GM12878 (cell line): ENCODE results near the gene LOXL4. TPM values are rescaled to one million over a fixed set of nuclear protein-coding genes. Genes with fewer than 3 reads are reported as not detected.

ENCODE experiments used
- ATAC-seq: fragments of 200-7000 bp; cut with Tn5 transposase; 3 replicates; pipeline ENCODE4 v1.9.1; 2020; ENCODE audit warnings: mild to moderate bottlenecking, moderate library complexity
- BruUV-seq: library from RNA; stranded (reverse); fragments of 400-500 nt; replicated peaks from 2 replicates; lab custom pipeline; 2021; lab: Mats Ljungman, UMichigan
- CTCF ChIA-PET: fragments of 300-600 bp; sonication (Branson Sonifier 250); formaldehyde crosslinking; extraction: SDS; loops from one replicate; lab custom pipeline; 2021; ENCODE audit warnings: inconsistent platforms; lab: Yijun Ruan, JAX
- POLR2A ChIA-PET: fragments of 350-600 bp; formaldehyde crosslinking; extraction: SDS; loops from one replicate; lab custom pipeline; 2021; ENCODE audit warnings: inconsistent platforms; lab: Charles Lee
- RAD21 ChIA-PET: fragments of 300-600 bp; sonication (Branson Sonifier 250); formaldehyde crosslinking; loops from one replicate; lab custom pipeline; 2023; ENCODE audit warnings: antibody characterized with exemption; ENCODE audit not compliant: unreplicated experiment; lab: Charles Lee
- SMC1A ChIA-PET: fragments of 300-600 bp; sonication (Branson Sonifier 250); formaldehyde crosslinking; loops from one replicate; lab custom pipeline; 2023; ENCODE audit not compliant: unreplicated experiment, uncharacterized antibody; lab: Charles Lee
- DNase-seq: peaks from one replicate; pipeline ENCODE4 v3.0.0-alpha.2; 2011; ENCODE audit warnings: low read depth, low spot score
- FAIRE-seq: peaks from 3 replicates; lab custom pipeline; 2011; peaks lifted over from hg19 to GRCh38; lab: Jason Lieb, UNC
- H2AFZ ChIP-seq: 2 replicates; pipeline ENCODE4 v1.6.0; 2011; ENCODE audit warnings: low read depth, low read length, control low read depth; ENCODE audit not compliant: control insufficient read depth
- H3K27ac ChIP-seq: 2 replicates; pipeline ENCODE4 v1.5.1; 2011; ENCODE audit warnings: control low read depth; ENCODE audit not compliant: control insufficient read depth, insufficient read depth
- H3K27me3 ChIP-seq, 2 experiments: replicated peaks in 1 of 2; 2 replicates each; pipeline versions ENCODE4 v1.6.0 to v1.6.1; 2011; ENCODE audit warnings: low read length in 1 of 2; ENCODE audit not compliant: control insufficient read depth in 2 of 2, insufficient read depth in 2 of 2
- H3K36me3 ChIP-seq, 2 experiments: 2 replicates each; pipeline ENCODE4 v1.5.1; 2011; ENCODE audit warnings: low read length in 1 of 2; ENCODE audit not compliant: control insufficient read depth in 2 of 2, insufficient read depth in 2 of 2
- H3K4me1 ChIP-seq: 2 replicates; pipeline ENCODE4 v1.6.1; 2011; ENCODE audit warnings: mild to moderate bottlenecking, low read length, moderate library complexity, mixed read lengths; ENCODE audit not compliant: control insufficient read depth, insufficient read depth
- H3K4me2 ChIP-seq: 2 replicates; pipeline ENCODE4 v1.6.0; 2011; ENCODE audit warnings: control low read depth; ENCODE audit not compliant: control insufficient read depth, insufficient read depth
- H3K4me3 ChIP-seq: fragments of 200-600 bp; sonication (generic); 2 replicates; pipeline ENCODE4 v1.5.1; 2016
- H3K79me2 ChIP-seq: 2 replicates; pipeline ENCODE4 v1.6.0; 2011; ENCODE audit warnings: low read length; ENCODE audit not compliant: control insufficient read depth, insufficient read depth
- H3K9ac ChIP-seq: 2 replicates; pipeline ENCODE4 v1.8.0; 2011; ENCODE audit warnings: low read length, control low read depth, mixed read lengths; ENCODE audit not compliant: control insufficient read depth, insufficient read depth
- H3K9me3 ChIP-seq: replicated peaks from 3 replicates; pipeline ENCODE4 v1.5.1; 2011; ENCODE audit warnings: mild to moderate bottlenecking, low read length; ENCODE audit not compliant: control insufficient read depth, insufficient read depth
- H4K20me1 ChIP-seq: 2 replicates; pipeline ENCODE4 v1.6.0; 2011; ENCODE audit not compliant: control insufficient read depth, insufficient read depth
- ESRRA ChIP-seq: IDR thresholded peaks from 2 replicates; pipeline ENCODE4 v1.6.1; 2012; ENCODE audit warnings: mild to moderate bottlenecking, low read length, improper control_type of control experiment
- NFYA ChIP-seq: IDR thresholded peaks from 2 replicates; pipeline ENCODE4 v1.6.1; 2011; ENCODE audit warnings: low read depth, mild to moderate bottlenecking, low read length, improper control_type of control experiment, borderline replicate concordance
- POLR2AphosphoS2 ChIP-seq: IDR thresholded peaks from 2 replicates; pipeline ENCODE4 v1.6.1; 2011; ENCODE audit warnings: low read depth, mild to moderate bottlenecking, low read length, improper control_type of control experiment, moderate library complexity
- SMC3 ChIP-seq: IDR thresholded peaks from 2 replicates; pipeline ENCODE4 v1.6.1; 2011; ENCODE audit warnings: low read length, improper control_type of control experiment, borderline replicate concordance
- TAF1 ChIP-seq: IDR thresholded peaks from 2 replicates; pipeline ENCODE4 v1.6.1; 2011; ENCODE audit warnings: mild to moderate bottlenecking, low read depth, low read length, borderline replicate concordance
- WGBS: methylation state at CpG from one replicate; pipeline ENCODE4 v1.1.6; 2016; ENCODE audit warnings: low lambda C conversion rate; ENCODE audit not compliant: insufficient replicate concordance, insufficient coverage; ENCODE audit errors: missing lambda C conversion rate; 5-methylcytosine and 5-hydroxymethylcytosine counted together
- in situ Hi-C: fragments of 300-500 bp; cut with MboI; formaldehyde crosslinking; loops from 9 replicates; pipeline ENCODE4 v1.14.3; 2018; ENCODE audit warnings: mixed read lengths
- intact Hi-C: fragments of 100-400 bp; cut with micrococcal nuclease; formaldehyde crosslinking; loops from one replicate; pipeline ENCODE4 v1.14.2; 2022; ENCODE audit not compliant: unreplicated experiment
- polyA plus RNA-seq, 11 experiments: library from polyadenylated mRNA; depleted of rRNA in 4 of 11; unstranded in 6 of 11; stranded (reverse) in 5 of 11; fragments of >200 nt; fragmentation: Nextera tagmentation in 4 of 11; fragmentation: Illumina TruSeq in 1 of 11; extraction: Ambion mirVana in 4 of 11; extraction: Trizol in 1 of 11; gene quantifications; 1 replicate in 1 of 11; 2 replicates in 10 of 11; pipeline versions ENCODE4 v1.2.1 to v1.2.3, GENCODE V29; 2011 to 2016; ENCODE audit warnings: inconsistent platforms in 2 of 11, missing spikeins in 2 of 11, low read depth in 1 of 11
- total RNA-seq, 4 experiments: library from RNA; depleted of rRNA in 3 of 4; stranded (reverse); fragments of >200 nt in 3 of 4; fragmentation: Illumina TruSeq in 1 of 4; extraction: Trizol in 1 of 4; gene quantifications; 2 replicates each; pipeline versions ENCODE4 v1.2.1 to v1.2.3, GENCODE V29; 2013 to 2021
- TF ChIP-seq, protein P1 (sequence below): fragments of 450-650 bp; formaldehyde crosslinking; IDR thresholded peaks from 2 replicates; pipeline ENCODE4 v1.5.0; 2022; ENCODE audit warnings: mild to moderate bottlenecking, missing genetic modification characterization

The LOXL4 gene
- total and polyA plus RNA-seq, 10 of the 15 experiments (the other 5 are each of a cell fraction or from before 2014, with no cell fraction given): 0.02 to 0.12 (median 0.08) TPM; not detected in 3

GRCh38 chr10:98308669-98309365 lies 40.8 kb upstream of the LOXL4 start:
- Histone ChIP-seq H4K20me1 (no peaks in the 10 kb centered on the region; the same call in 1 of the 2 replicates), H2AFZ (no peak overlapping the region)
- TF ChIP-seq TAF1: no peak
- TF ChIP-seq ESRRA: no peak
- no peak for TF ChIP-seq POLR2AphosphoS2
- TF ChIP-seq SMC3: no peak
- TF ChIP-seq, protein P1, sequence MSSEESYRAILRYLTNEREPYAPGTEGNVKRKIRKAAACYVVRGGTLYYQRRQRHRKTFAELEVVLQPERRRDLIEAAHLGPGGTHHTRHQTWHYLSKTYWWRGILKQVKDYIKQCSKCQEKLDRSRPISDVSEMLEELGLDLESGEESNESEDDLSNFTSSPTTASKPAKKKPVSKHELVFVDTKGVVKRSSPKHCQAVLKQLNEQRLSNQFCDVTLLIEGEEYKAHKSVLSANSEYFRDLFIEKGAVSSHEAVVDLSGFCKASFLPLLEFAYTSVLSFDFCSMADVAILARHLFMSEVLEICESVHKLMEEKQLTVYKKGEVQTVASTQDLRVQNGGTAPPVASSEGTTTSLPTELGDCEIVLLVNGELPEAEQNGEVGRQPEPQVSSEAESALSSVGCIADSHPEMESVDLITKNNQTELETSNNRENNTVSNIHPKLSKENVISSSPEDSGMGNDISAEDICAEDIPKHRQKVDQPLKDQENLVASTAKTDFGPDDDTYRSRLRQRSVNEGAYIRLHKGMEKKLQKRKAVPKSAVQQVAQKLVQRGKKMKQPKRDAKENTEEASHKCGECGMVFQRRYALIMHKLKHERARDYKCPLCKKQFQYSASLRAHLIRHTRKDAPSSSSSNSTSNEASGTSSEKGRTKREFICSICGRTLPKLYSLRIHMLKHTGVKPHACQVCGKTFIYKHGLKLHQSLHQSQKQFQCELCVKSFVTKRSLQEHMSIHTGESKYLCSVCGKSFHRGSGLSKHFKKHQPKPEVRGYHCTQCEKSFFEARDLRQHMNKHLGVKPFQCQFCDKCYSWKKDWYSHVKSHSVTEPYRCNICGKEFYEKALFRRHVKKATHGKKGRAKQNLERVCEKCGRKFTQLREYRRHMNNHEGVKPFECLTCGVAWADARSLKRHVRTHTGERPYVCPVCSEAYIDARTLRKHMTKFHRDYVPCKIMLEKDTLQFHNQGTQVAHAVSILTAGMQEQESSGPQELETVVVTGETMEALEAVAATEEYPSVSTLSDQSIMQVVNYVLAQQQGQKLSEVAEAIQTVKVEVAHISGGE: no peak
- no peak for TF ChIP-seq NFYA
- TF ChIP-seq, all 136 proteins: peak for 0
- H3K36me3 ChIP-seq: no peaks in the 10 kb centered on the region
- intact Hi-C loops: loop anchor here (1.0 kb wide), 2 partner anchors 139 to 395 kb away; no protein-coding TSS in a partner anchor
- in situ Hi-C loops: no loop called here
- H3K4me2 ChIP-seq: no peak overlapping the region
- no peaks in the 10 kb centered on the region for H3K4me1 ChIP-seq
- peak; percentile 18; the same call in 1 of the 3 replicates for ATAC-seq
- ChIA-PET POLR2A (no interaction called here), SMC1A (interaction anchor here (0.9 to 2.6 kb wide), 2 partner anchors 139 to 207 kb away, joined by 3 to 16 read pairs; no protein-coding TSS in a partner anchor), RAD21 (interaction anchor here (0.9 to 1.7 kb wide), 3 partner anchors 138 to 394 kb away, joined by 3 to 13 read pairs (median 4); no protein-coding TSS in a partner anchor), CTCF (interaction anchor here (0.8 to 3.0 kb wide), 9 partner anchors 9 to 394 kb away, joined by 3 to 42 read pairs (median 3); no protein-coding TSS in a partner anchor)
- no peak overlapping the region for H3K9ac ChIP-seq
- FAIRE-seq: no peak
- no peak for DNase-seq
- H3K79me2 ChIP-seq: no peaks in the 10 kb centered on the region
- H3K9me3 ChIP-seq: no peaks in the 10 kb centered on the region; the same call in 2 of the 3 replicates
- peaks cover 2% of the 10 kb centered on the region in 2 experiments for H3K27me3 ChIP-seq
- H3K27ac ChIP-seq: no peak overlapping the region
- WGBS: 39% methylated on average over 13 of the region's 13 CpGs
- H3K4me3 ChIP-seq: no peak overlapping the region
- no TSS peak for BruUV-seq
